HL-60 (cell line): Measurements from ENCODE around the gene RD3L.

Experiments
- DNase-seq, 2 experiments: peaks; one replicate each; pipeline ENCODE4 v3.0.0-alpha.2; 2010 to 2020; ENCODE audit warnings: low read depth in 1 of 2, low spot score in 1 of 2
- H3K27ac ChIP-seq: fragments of 250-450 bp; sonication (Bioruptor Pico); replicated peaks from 2 replicates; pipeline ENCODE4 v1.5.1; 2020; ENCODE audit warnings: mild to moderate bottlenecking, moderate library complexity
- H3K27me3 ChIP-seq: fragments of 250-450 bp; sonication (Bioruptor Pico); 2 replicates; pipeline ENCODE4 v1.5.1; 2021; ENCODE audit warnings: mild to moderate bottlenecking, moderate library complexity; ENCODE audit not compliant: insufficient read depth, poor library complexity, severe bottlenecking
- H3K4me3 ChIP-seq: replicated peaks from 2 replicates; pipeline ENCODE4 v1.5.1; 2011; ENCODE audit warnings: mild to moderate bottlenecking, control low read depth, low read length; ENCODE audit not compliant: insufficient read depth
- CTCF ChIP-seq: IDR thresholded peaks from one replicate; pipeline ENCODE4 v1.5.1; 2011; ENCODE audit warnings: low read length, control low read depth, inconsistent platforms; ENCODE audit not compliant: insufficient read depth
- GABPA ChIP-seq: IDR thresholded peaks from 2 replicates; pipeline ENCODE4 v1.6.1; 2012; ENCODE audit warnings: low read depth
- POLR2AphosphoS5 ChIP-seq: IDR thresholded peaks from 2 replicates; pipeline ENCODE4 v1.6.1; 2012; ENCODE audit warnings: low read depth
- REST ChIP-seq: IDR thresholded peaks from 2 replicates; pipeline ENCODE4 v1.6.1; 2012; ENCODE audit warnings: low read depth; ENCODE audit not compliant: insufficient replicate concordance
- SPI1 ChIP-seq: IDR thresholded peaks from 2 replicates; pipeline ENCODE4 v1.6.1; 2012; ENCODE audit warnings: low read depth, mild to moderate bottlenecking, borderline replicate concordance
- long read RNA-seq: library from polyadenylated mRNA; unstranded; transcript quantifications from one replicate; pipeline ENCODE4 v2.0.0, GENCODE V29; 2020

The RD3L gene
- long read RNA-seq = 0 reads

GRCh38 chr14:103941973-103942736, at the start of gene RD3L:
RD3L (minus strand) TSS chr14:103942529; CDS start chr14:103941695, 834 bp downstream.
- no peak for TF ChIP-seq GABPA
- no peak for TF ChIP-seq REST
- TF ChIP-seq SPI1 = no peak
- TF ChIP-seq POLR2AphosphoS5 = no peak
- no peak for TF ChIP-seq CTCF
- DNase-seq = no peak
- no peak within 1 kb of the TSS for H3K27ac ChIP-seq
- H3K4me3 ChIP-seq = no peak within 1 kb of the TSS
- peaks cover 11% of the 10 kb centered on the region for H3K27me3 ChIP-seq

GRCh38 chr14:103989964-103990363, 47.6 kb upstream of the RD3L start:
- no peak overlapping the region for H3K27ac ChIP-seq
- TF ChIP-seq REST (no peak), GABPA (no peak), CTCF (no peak)
- no peak overlapping the region for H3K4me3 ChIP-seq
- H3K27me3 ChIP-seq = peaks cover 8% of the 10 kb centered on the region
- DNase-seq = no peak

GRCh38 chr14:103989034-103989433, 46.7 kb upstream of the RD3L start:
- no peak for TF ChIP-seq GABPA
- TF ChIP-seq CTCF = no peak
- no peak for TF ChIP-seq SPI1
- no peak for TF ChIP-seq REST
- no peak for TF ChIP-seq POLR2AphosphoS5
- Histone ChIP-seq H3K27me3 (peaks cover 3% of the 10 kb centered on the region), H3K4me3 (no peak overlapping the region), H3K27ac (no peak overlapping the region)
- no peak for DNase-seq
